H1 (cell line): ENCODE measurements around the gene CACNG4. TPM values are rescaled to one million over a fixed set of nuclear protein-coding genes. Genes with fewer than 3 reads are reported as not detected.

Experiments used
- CTCF ChIA-PET: fragments of 300-600 bp; sonication (Branson Sonifier 250); formaldehyde crosslinking; loops from one replicate; lab custom pipeline; 2021; ENCODE audit not compliant: partially characterized antibody; lab: Charles Lee
- POLR2A ChIA-PET: fragments of 300-600 bp; sonication (Branson Sonifier 250); formaldehyde crosslinking; loops from one replicate; lab custom pipeline; 2021; ENCODE audit warnings: inconsistent platforms; ENCODE audit not compliant: partially characterized antibody; lab: Charles Lee
- DNase-seq, 2 experiments: peaks; one replicate each; pipeline versions ENCODE4 v3.0.0 to v3.0.0-alpha.2; 2010 to 2022; ENCODE audit warnings: low spot score in 2 of 2, low read depth in 1 of 2, mixed read lengths in 1 of 2
- FAIRE-seq: peaks from 2 replicates; lab custom pipeline; 2011; peaks lifted over from hg19 to GRCh38; lab: Jason Lieb, UNC
- H2AFZ ChIP-seq: 2 replicates; pipeline ENCODE4 v1.8.1; 2012; ENCODE audit warnings: low read length, inconsistent platforms
- H2AK5ac ChIP-seq: 2 replicates; pipeline ENCODE4 v1.6.1; 2013; ENCODE audit warnings: low read depth, low read length
- H2BK120ac ChIP-seq: replicated peaks from 2 replicates; pipeline ENCODE3; 2013; ENCODE audit warnings: low read depth, low read length, inconsistent platforms
- H2BK12ac ChIP-seq: 2 replicates; pipeline ENCODE4 v1.6.1; 2013; ENCODE audit warnings: low read depth, low read length
- H2BK15ac ChIP-seq: 2 replicates; pipeline ENCODE4 v1.6.1; 2013; ENCODE audit warnings: low read length
- H2BK20ac ChIP-seq: 2 replicates; pipeline ENCODE4 v1.6.1; 2013; ENCODE audit warnings: low read length
- H2BK5ac ChIP-seq: 2 replicates; pipeline ENCODE4 v1.6.1; 2013; ENCODE audit warnings: low read depth, low read length
- H3K14ac ChIP-seq: 2 replicates; pipeline ENCODE4 v1.6.1; 2013; ENCODE audit warnings: inconsistent platforms; ENCODE audit not compliant: insufficient read length
- H3K18ac ChIP-seq: 2 replicates; pipeline ENCODE4 v1.6.1; 2013; ENCODE audit warnings: low read length; ENCODE audit errors: extremely low read depth
- H3K23ac ChIP-seq: 2 replicates; pipeline ENCODE4 v1.6.1; 2013; ENCODE audit warnings: inconsistent platforms; ENCODE audit not compliant: insufficient read length
- H3K23me2 ChIP-seq: 2 replicates; pipeline ENCODE4 v1.6.1; 2013; ENCODE audit warnings: low read depth, low read length
- H3K27ac ChIP-seq: 2 replicates; pipeline ENCODE4 v1.6.1; 2011; ENCODE audit warnings: low read depth, low read length, inconsistent platforms
- H3K27me3 ChIP-seq, 4 experiments: replicated peaks in 1 of 4; 1 replicate in 1 of 4; 2 replicates in 3 of 4; pipeline versions ENCODE4 v1.6.1 to v1.8.1; 2011 to 2013; ENCODE audit warnings: low read length in 3 of 4, mild to moderate bottlenecking in 3 of 4, inconsistent platforms in 2 of 4, mixed read lengths in 2 of 4, moderate library complexity in 1 of 4; ENCODE audit not compliant: control insufficient read depth in 3 of 4, insufficient read depth in 3 of 4; ENCODE audit errors: extremely low read depth in 1 of 4
- H3K36me3 ChIP-seq, 4 experiments: 2 replicates each; pipeline versions ENCODE4 v1.6.1 to v1.8.1; 2011 to 2013; ENCODE audit warnings: mild to moderate bottlenecking in 4 of 4, low read length in 3 of 4, moderate library complexity in 2 of 4, control low read depth in 1 of 4, inconsistent platforms in 1 of 4; ENCODE audit not compliant: insufficient read depth in 4 of 4, control insufficient read depth in 2 of 4
- H3K4ac ChIP-seq: replicated peaks from 2 replicates; pipeline ENCODE3; 2013; ENCODE audit warnings: low read length, low read depth, mixed read lengths, inconsistent platforms; ENCODE audit not compliant: insufficient read length
- H3K4me1 ChIP-seq, 4 experiments: replicated peaks in 1 of 4; 1 replicate in 1 of 4; 2 replicates in 3 of 4; pipeline versions ENCODE4 v1.6.1 to v1.8.1; 2011 to 2013; ENCODE audit warnings: low read length in 3 of 4, inconsistent platforms in 2 of 4, mixed read lengths in 1 of 4; ENCODE audit not compliant: insufficient read depth in 4 of 4, control insufficient read depth in 3 of 4
- H3K4me2 ChIP-seq, 2 experiments: 2 replicates each; pipeline versions ENCODE4 v1.6.1 to v1.8.1; 2011 to 2013; ENCODE audit warnings: low read depth in 2 of 2, low read length in 2 of 2, control low read depth in 1 of 2, inconsistent platforms in 1 of 2, mild to moderate bottlenecking in 1 of 2; ENCODE audit not compliant: insufficient read depth in 1 of 2
- H3K4me3 ChIP-seq, 4 experiments: fragments of 200-600, 300-600 bp in 1 of 4; sonication (generic), shearing (Covaris generic), sonication (Bioruptor Twin) in 1 of 4; 2 replicates each; pipeline versions ENCODE4 v1.5.1 to v1.8.1; 2011 to 2016; ENCODE audit warnings: low read length in 4 of 4, low read depth in 3 of 4, control low read depth in 2 of 4, inconsistent platforms in 2 of 4, mild to moderate bottlenecking in 2 of 4, mixed read lengths in 1 of 4, moderate library complexity in 1 of 4; ENCODE audit not compliant: insufficient read depth in 2 of 4; ENCODE audit errors: extremely low read depth in 1 of 4
- H3K56ac ChIP-seq: replicated peaks from 2 replicates; pipeline ENCODE3; 2013; ENCODE audit warnings: low read depth, mild to moderate bottlenecking, mixed read lengths, low read length, inconsistent platforms; ENCODE audit not compliant: insufficient read length
- H3K79me1 ChIP-seq: 2 replicates; pipeline ENCODE4 v1.6.1; 2013; ENCODE audit warnings: low read depth, low read length, control low read depth
- H3K79me2 ChIP-seq, 2 experiments: 2 replicates each; pipeline versions ENCODE4 v1.6.1 to v1.8.1; 2012 to 2013; ENCODE audit warnings: low read length in 2 of 2, mild to moderate bottlenecking in 2 of 2, inconsistent platforms in 1 of 2; ENCODE audit not compliant: insufficient read depth in 2 of 2, control insufficient read depth in 1 of 2
- H3K9ac ChIP-seq, 4 experiments: replicated peaks in 1 of 4; 1 replicate in 1 of 4; 2 replicates in 3 of 4; pipeline versions ENCODE4 v1.6.1 to v1.8.1; 2011 to 2013; ENCODE audit warnings: low read depth in 3 of 4, low read length in 3 of 4, control low read depth in 2 of 4, mild to moderate bottlenecking in 2 of 4, moderate library complexity in 2 of 4, inconsistent platforms in 1 of 4; ENCODE audit errors: extremely low read depth in 1 of 4
- H3K9me3 ChIP-seq, 2 experiments: 2 replicates each; pipeline versions ENCODE4 v1.6.1 to v1.8.1; 2012 to 2013; ENCODE audit warnings: mild to moderate bottlenecking in 2 of 2, moderate library complexity in 2 of 2, control low read depth in 1 of 2, inconsistent platforms in 1 of 2, low read depth in 1 of 2, low read length in 1 of 2, mixed read lengths in 1 of 2; ENCODE audit not compliant: insufficient read depth in 2 of 2
- H4K20me1 ChIP-seq, 2 experiments: replicated peaks in 1 of 2; 2 replicates each; pipeline versions ENCODE3 to v1.8.1; 2011 to 2013; ENCODE audit warnings: inconsistent platforms in 2 of 2, low read length in 2 of 2, mild to moderate bottlenecking in 1 of 2; ENCODE audit not compliant: insufficient read depth in 2 of 2, control insufficient read depth in 1 of 2
- H4K5ac ChIP-seq: 2 replicates; pipeline ENCODE4 v1.6.1; 2013; ENCODE audit warnings: low read length, low read depth, mixed read lengths, inconsistent platforms; ENCODE audit not compliant: insufficient read length
- H4K8ac ChIP-seq: 2 replicates; pipeline ENCODE4 v1.8.0; 2013; ENCODE audit warnings: mild to moderate bottlenecking, moderate library complexity, low read length, inconsistent platforms; ENCODE audit not compliant: insufficient read depth; ENCODE audit errors: extremely low read depth
- H4K91ac ChIP-seq: replicated peaks from 2 replicates; pipeline ENCODE3; 2013; ENCODE audit warnings: low read length, mixed read lengths, inconsistent platforms; ENCODE audit not compliant: insufficient read length
- BACH1 ChIP-seq: IDR thresholded peaks from 2 replicates; pipeline ENCODE4 v1.6.1; 2012; ENCODE audit warnings: low read length, improper control_type of control experiment
- GTF2F1 ChIP-seq: IDR thresholded peaks from 2 replicates; pipeline ENCODE4 v1.6.1; 2012; ENCODE audit warnings: low read depth, low read length, improper control_type of control experiment, borderline replicate concordance
- KDM1A ChIP-seq: fragments of 200-600, 300-600 bp; sonication (generic); IDR thresholded peaks from 2 replicates; pipeline ENCODE4 v1.7.1; 2016; ENCODE audit warnings: mild to moderate bottlenecking, low read length, borderline replicate concordance
- NANOG ChIP-seq: IDR thresholded peaks from 2 replicates; pipeline ENCODE4 v1.6.1; 2011; ENCODE audit warnings: low read length, low read depth, mild to moderate bottlenecking, inconsistent platforms; ENCODE audit not compliant: insufficient read depth, poor library complexity, severe bottlenecking
- POLR2A ChIP-seq, 2 experiments: IDR thresholded peaks; 1 replicate in 1 of 2; 2 replicates in 1 of 2; pipeline ENCODE4 v1.6.1; 2011; ENCODE audit warnings: low read depth in 2 of 2, low read length in 2 of 2, mild to moderate bottlenecking in 2 of 2; ENCODE audit errors: control extremely low read depth in 1 of 2
- SIN3A ChIP-seq, 2 experiments: IDR thresholded peaks in 1 of 2; conservative IDR thresholded peaks in 1 of 2; 2 replicates each; pipeline ENCODE4 v1.6.1; 2011 to 2012; ENCODE audit warnings: low read length in 2 of 2, improper control_type of control experiment in 1 of 2, low read depth in 1 of 2, mild to moderate bottlenecking in 1 of 2
- TBP ChIP-seq: IDR thresholded peaks from 2 replicates; pipeline ENCODE4 v1.6.1; 2011; ENCODE audit warnings: low read depth, low read length, improper control_type of control experiment
- USF2 ChIP-seq: IDR thresholded peaks from 2 replicates; pipeline ENCODE4 v1.6.1; 2011; ENCODE audit warnings: low read length, improper control_type of control experiment
- WGBS, 2 experiments: shearing (Covaris generic) in 1 of 2; methylation state at CpG; one replicate each; pipeline versions ENCODE4 v1.1.6 to v1.1.7; 2013 to 2015; ENCODE audit warnings: low lambda C conversion rate in 2 of 2, mixed read lengths in 2 of 2, inconsistent platforms in 1 of 2, low coverage in 1 of 2, missing lambda C conversion rate in 1 of 2; ENCODE audit not compliant: insufficient replicate concordance in 2 of 2, insufficient coverage in 1 of 2, insufficient read length in 1 of 2; ENCODE audit errors: extremely low coverage in 1 of 2, missing lambda C conversion rate in 1 of 2; 5-methylcytosine and 5-hydroxymethylcytosine counted together
- polyA plus RNA-seq, 7 experiments: library from polyadenylated mRNA; depleted of rRNA in 3 of 7; stranded (reverse) in 5 of 7; unstranded in 2 of 7; fragments of >200 nt in 5 of 7; fragments of 200-250 nt in 2 of 7; gene quantifications; 1 replicate in 5 of 7; 2 replicates in 1 of 7; 4 replicates in 1 of 7; pipeline versions ENCODE4 v1.2.1 to v1.2.3, GENCODE V29; 2011 to 2013; ENCODE audit warnings: missing spikeins in 2 of 7, mixed read lengths in 2 of 7
- total RNA-seq: library from RNA; stranded (reverse); fragmentation: NEBNext Ultra II Directional; extraction: Animal tissue kit (Norgen Biotek cat#: 25700); gene quantifications from 2 replicates; pipeline ENCODE4 v1.2.1, GENCODE V29; 2021
- TF ChIP-seq, protein P1 (sequence below): IDR thresholded peaks from 2 replicates; pipeline ENCODE4 v1.6.1; 2011; ENCODE audit warnings: low read depth, mild to moderate bottlenecking, low read length; ENCODE audit not compliant: insufficient read depth

The CACNG4 gene
- total and polyA plus RNA-seq, 2 of the 8 experiments (the other 6 are each of a cell fraction or from before 2014, with no cell fraction given): 3.6 to 5.6 TPM

- H3K36me3 ChIP-seq: no peaks in the 10 kb centered on the region; a peak in 1 of 8 replicates
Measured at GRCh38 chr17:67038861-67039365, 74.4 kb downstream of the CACNG4 start.

More at GRCh38 chr17:67038861-67039365, 74.4 kb downstream of the CACNG4 start:
- Histone ChIP-seq H3K4me1 (0 out of 7 replicates have a peak, but pooled peaks cover 0 to 3% (median under 1%) of the 10 kb centered on the region in 4 experiments), H3K18ac (no peak overlapping the region), H4K8ac (no peak overlapping the region; the same call in 1 of the 2 replicates), H3K9me3 (no peaks in the 10 kb centered on the region), H3K4me2 (no peak overlapping the region), H3K4ac (no peak overlapping the region), H4K5ac (no peak overlapping the region), H3K9ac (no peak overlapping the region), H3K23me2 (no peaks in the 10 kb centered on the region), H2AFZ (no peak overlapping the region), H3K27me3 (no peaks in the 10 kb centered on the region), H4K91ac (no peak overlapping the region), H3K4me3 (no peak overlapping the region), H2BK120ac (no peak overlapping the region), H3K79me1 (no peaks in the 10 kb centered on the region), H4K20me1 (no peaks in the 10 kb centered on the region), H2BK15ac (no peak overlapping the region), H2BK5ac (no peak overlapping the region), H2AK5ac (no peak overlapping the region), H3K23ac (no peak overlapping the region), H2BK20ac (no peak overlapping the region), H2BK12ac (no peak overlapping the region), H3K27ac (no peak overlapping the region), H3K79me2 (no peaks in the 10 kb centered on the region), H3K56ac (no peak overlapping the region), H3K14ac (no peak overlapping the region)
- POLR2A ChIA-PET: interaction anchor here (1.3 kb wide), 1 partner anchor 8 kb away, joined by 3 read pairs; no protein-coding TSS in a partner anchor
- CTCF ChIA-PET: interaction anchor here (1.1 to 1.4 kb wide), 4 partner anchors 18 to 129 kb away, joined by 3 to 4 read pairs (median 4); no protein-coding TSS in a partner anchor
- 75% methylated on average over 5 of the region's 5 CpGs; no CpG with 5 or more reads in 1 of the 2 experiments for WGBS, 2 experiments
- no peak for FAIRE-seq
- no peak for DNase-seq
- TF ChIP-seq POLR2A (IDR thresholded peaks at IDR 0.05; ENCODE audit: control extremely low read depth in 1 of 2, low read depth in 2 of 2, low read length in 2 of 2) (no peak), USF2 (no peak), SIN3A (conservative IDR thresholded peaks at IDR 0.05 in 1 of 2, IDR thresholded peaks at IDR 0.05 in 1 of 2; ENCODE audit: low read depth in 1 of 2, low read length in 2 of 2) (no peak), KDM1A (no peak), BACH1 (no peak), GTF2F1 (no peak), TBP (no peak), NANOG (no peak)
- TF ChIP-seq, protein P1, sequence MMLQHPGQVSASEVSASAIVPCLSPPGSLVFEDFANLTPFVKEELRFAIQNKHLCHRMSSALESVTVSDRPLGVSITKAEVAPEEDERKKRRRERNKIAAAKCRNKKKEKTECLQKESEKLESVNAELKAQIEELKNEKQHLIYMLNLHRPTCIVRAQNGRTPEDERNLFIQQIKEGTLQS: no peak
